GM12892 (cell line): ENCODE results near the gene JAG2.

Experiments used
- POLR2A ChIP-seq: IDR thresholded peaks from 2 replicates; pipeline ENCODE4 v1.6.1; 2011; ENCODE audit warnings: low read depth, low read length, control low read depth
- TAF1 ChIP-seq: IDR thresholded peaks from 2 replicates; pipeline ENCODE4 v1.6.1; 2011; ENCODE audit warnings: low read depth, mild to moderate bottlenecking, control low read depth, low read length, borderline replicate concordance

DNA sequence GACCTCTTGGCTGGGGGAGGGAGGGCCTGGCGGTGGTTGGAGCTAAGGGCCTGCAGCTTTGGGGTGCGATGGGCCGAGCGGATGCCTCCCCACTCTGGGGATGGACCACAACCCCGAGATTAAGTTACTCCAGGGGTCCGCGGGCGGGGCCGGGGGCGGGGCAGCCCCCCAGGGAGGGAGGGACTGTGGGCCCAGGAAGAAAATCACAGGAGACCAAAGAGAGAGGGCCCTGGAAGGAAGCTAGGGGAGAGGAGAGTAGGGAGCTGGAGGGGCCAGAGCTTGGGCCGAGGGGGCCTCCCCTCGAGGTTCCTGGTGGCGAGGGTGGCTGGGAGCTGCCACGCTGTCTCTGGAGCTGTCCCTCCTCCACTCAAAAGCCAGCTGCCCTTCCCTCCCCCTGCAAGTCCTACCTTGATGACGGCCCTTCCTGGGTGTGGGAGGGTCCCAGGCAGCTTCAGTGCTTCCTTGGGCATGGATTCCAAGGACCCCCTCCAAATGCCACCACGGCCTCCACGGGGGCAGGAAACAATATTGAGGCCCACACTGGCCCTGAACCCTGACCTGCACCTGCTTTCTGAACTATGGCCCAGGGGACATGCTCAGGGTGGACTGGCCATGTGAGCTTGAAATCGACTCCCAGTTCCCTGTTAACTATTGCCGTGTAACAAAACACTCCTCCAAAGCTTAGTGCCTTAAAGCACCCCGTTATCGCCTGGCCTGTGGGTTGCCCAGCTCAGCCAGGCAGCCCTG is 13.1 kb upstream of the JAG2 start:
- TF ChIP-seq POLR2A (no peak), TAF1 (no peak)
